HUES48 (cell line): ENCODE results near the gene AMBN.

ENCODE experiments used
- H3K27ac ChIP-seq: one replicate; pipeline ENCODE4 v1.7.0; 2013; ENCODE audit warnings: low read depth, low read length, inconsistent platforms
- H3K27me3 ChIP-seq: 2 replicates; pipeline ENCODE4 v1.6.1; 2013; ENCODE audit warnings: mild to moderate bottlenecking, low read length; ENCODE audit not compliant: control insufficient read depth, insufficient read depth
- H3K36me3 ChIP-seq: 2 replicates; pipeline ENCODE4 v1.6.1; 2013; ENCODE audit warnings: low read length; ENCODE audit not compliant: control insufficient read depth, insufficient read depth
- H3K4me1 ChIP-seq: 2 replicates; pipeline ENCODE4 v1.6.1; 2013; ENCODE audit warnings: mild to moderate bottlenecking, low read length; ENCODE audit not compliant: control insufficient read depth, insufficient read depth
- H3K4me3 ChIP-seq: 2 replicates; pipeline ENCODE4 v1.5.1; 2013; ENCODE audit warnings: mild to moderate bottlenecking, low read depth, low read length
- H3K9ac ChIP-seq: 2 replicates; pipeline ENCODE4 v1.6.1; 2013; ENCODE audit warnings: mild to moderate bottlenecking, low read depth, low read length, moderate library complexity
- H3K9me3 ChIP-seq: 2 replicates; pipeline ENCODE4 v1.6.1; 2013; ENCODE audit warnings: low read length; ENCODE audit not compliant: control insufficient read depth, insufficient read depth

AMBN gene, protein sequence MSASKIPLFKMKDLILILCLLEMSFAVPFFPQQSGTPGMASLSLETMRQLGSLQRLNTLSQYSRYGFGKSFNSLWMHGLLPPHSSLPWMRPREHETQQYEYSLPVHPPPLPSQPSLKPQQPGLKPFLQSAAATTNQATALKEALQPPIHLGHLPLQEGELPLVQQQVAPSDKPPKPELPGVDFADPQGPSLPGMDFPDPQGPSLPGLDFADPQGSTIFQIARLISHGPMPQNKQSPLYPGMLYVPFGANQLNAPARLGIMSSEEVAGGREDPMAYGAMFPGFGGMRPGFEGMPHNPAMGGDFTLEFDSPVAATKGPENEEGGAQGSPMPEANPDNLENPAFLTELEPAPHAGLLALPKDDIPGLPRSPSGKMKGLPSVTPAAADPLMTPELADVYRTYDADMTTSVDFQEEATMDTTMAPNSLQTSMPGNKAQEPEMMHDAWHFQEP

GRCh38 chr4:70591955-70592582 is at the start of gene AMBN:
TSS of gene AMBN (plus strand) at chr4:70592256. CDS start at chr4:70592359, 103 bp downstream.
- Histone ChIP-seq H3K36me3 (no peaks in the 10 kb centered on the region), H3K27ac (no peak within 1 kb of the TSS), H3K4me1 (no peaks in the 10 kb centered on the region), H3K4me3 (no peak within 1 kb of the TSS), H3K9ac (no peak within 1 kb of the TSS), H3K9me3 (no peaks in the 10 kb centered on the region), H3K27me3 (no peaks in the 10 kb centered on the region)

DNA sequence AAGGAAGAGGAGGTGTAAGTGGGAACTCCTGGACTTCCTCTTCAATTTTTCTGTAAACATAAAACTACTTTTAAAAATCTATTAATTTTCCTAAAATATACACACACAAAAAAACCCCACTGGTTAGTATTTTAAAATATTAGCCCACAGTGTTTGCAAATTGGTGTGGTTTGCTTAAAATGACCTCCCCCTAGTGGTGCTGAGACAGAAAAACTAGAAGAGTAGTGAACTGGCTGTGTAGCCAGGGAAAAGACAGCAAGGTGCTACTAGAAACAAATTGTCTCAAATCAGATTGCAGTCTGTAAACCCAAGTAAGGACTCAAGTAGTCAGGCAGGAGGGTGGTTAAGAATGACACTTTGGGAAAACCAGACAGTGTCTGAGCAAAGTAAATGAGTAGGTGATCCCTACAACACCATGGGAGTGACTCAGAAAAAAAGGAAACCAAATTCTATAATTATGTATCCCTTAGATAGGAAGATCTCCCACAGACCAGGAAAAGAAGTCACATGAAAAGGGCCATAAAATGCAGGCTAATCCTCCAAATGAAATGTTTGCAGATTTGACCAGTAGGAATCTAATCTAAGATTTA is 47.7 kb upstream of the AMBN start:
- no peak overlapping the region for H3K4me3 ChIP-seq
- no peaks in the 10 kb centered on the region for H3K9me3 ChIP-seq
- no peak overlapping the region for H3K27ac ChIP-seq
- no peaks in the 10 kb centered on the region for H3K36me3 ChIP-seq
- H3K4me1 ChIP-seq, result no peaks in the 10 kb centered on the region
- no peaks in the 10 kb centered on the region for H3K27me3 ChIP-seq
- no peak overlapping the region for H3K9ac ChIP-seq

DNA sequence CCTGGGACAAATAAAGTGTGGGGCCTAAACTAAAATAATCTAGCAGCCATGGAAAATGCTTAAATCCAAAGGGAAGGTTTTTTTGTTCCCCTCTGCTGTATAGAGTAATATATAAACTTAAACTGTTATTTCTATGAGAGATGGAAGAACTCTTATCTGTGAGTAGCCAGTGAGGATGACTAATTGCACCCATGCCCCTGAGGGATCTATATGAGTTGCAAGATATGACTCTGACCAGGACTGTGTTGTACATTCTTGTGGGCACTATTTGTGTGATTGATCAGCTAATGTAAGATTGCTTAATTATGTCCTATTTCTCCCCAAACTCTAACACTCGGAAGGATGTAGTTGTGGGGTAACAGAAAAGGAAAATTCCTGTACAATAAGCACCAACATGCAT is 35.2 kb upstream of the AMBN start:
- no peaks in the 10 kb centered on the region for H3K36me3 ChIP-seq

DNA sequence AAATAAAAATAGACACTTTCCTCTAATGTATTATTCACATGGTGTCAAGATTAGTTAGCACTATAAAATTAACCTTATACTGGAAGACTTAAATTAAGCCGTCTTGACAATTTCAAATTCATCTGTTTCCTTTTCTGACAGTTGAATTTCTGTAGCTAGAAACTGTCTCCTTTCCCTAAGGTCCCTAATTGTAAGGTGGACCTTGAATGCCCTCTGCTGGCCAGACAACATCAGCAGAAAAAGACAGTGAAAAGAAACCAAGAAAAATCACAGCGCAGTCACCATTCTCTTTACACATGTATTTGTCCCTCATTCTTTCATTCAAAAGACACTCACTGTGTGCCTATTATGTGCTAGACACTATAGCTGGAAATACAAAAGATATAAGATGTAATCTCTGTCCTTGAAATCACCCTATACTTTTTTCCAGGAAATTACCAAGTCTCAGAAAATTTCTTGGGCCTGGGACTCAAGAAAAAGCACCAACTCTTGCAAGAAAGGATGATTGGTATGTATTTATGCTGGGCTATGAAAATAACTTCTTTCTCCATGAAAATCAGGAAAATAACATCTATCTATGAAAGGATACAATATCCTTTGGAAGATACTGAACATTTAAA is 32.7 kb upstream of the AMBN start:
- Histone ChIP-seq H3K4me3 (no peak overlapping the region), H3K9me3 (no peaks in the 10 kb centered on the region), H3K27me3 (no peaks in the 10 kb centered on the region), H3K36me3 (no peaks in the 10 kb centered on the region), H3K9ac (no peak overlapping the region), H3K27ac (no peak overlapping the region), H3K4me1 (peaks cover 3% of the 10 kb centered on the region; the same call in 1 of the 2 replicates)

More for the DNA sequence above, 35.2 kb upstream of the AMBN start:
- Histone ChIP-seq H3K9me3 (no peaks in the 10 kb centered on the region), H3K4me3 (no peak overlapping the region), H3K27ac (no peak overlapping the region), H3K27me3 (no peaks in the 10 kb centered on the region), H3K9ac (no peak overlapping the region), H3K4me1 (no peaks in the 10 kb centered on the region)

GRCh38 chr4:70559924-70560323 is 32.1 kb upstream of the AMBN start:
- no peak overlapping the region for H3K9ac ChIP-seq
- no peaks in the 10 kb centered on the region for H3K27me3 ChIP-seq
- H3K9me3 ChIP-seq, result no peaks in the 10 kb centered on the region
- no peak overlapping the region for H3K4me3 ChIP-seq
- H3K27ac ChIP-seq, result no peak overlapping the region
- H3K36me3 ChIP-seq, result no peaks in the 10 kb centered on the region
- peaks cover 3% of the 10 kb centered on the region; the same call in 1 of the 2 replicates for H3K4me1 ChIP-seq

DNA sequence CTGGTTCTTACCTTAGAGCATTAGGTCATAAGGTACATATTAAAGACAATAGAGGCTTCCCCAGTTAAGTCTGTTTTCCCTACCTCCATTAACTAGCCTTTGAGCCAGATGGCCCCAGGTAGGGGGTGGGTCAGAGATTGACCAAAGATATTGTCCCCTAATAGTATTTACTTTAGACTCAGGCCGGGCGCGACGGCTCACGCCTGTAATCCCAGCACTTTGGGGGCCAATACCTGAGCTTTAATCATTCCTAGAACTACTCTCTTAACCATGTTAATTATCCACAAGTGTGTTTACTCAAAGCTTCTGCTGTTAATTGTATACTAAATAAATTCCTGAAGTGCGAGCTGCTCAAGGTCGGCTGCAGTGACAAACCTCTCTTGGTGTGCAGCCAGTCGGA is 28.0 kb upstream of the AMBN start:
- no peaks in the 10 kb centered on the region for H3K36me3 ChIP-seq

GRCh38 chr4:70570796-70571195 is 21.3 kb upstream of the AMBN start:
- Histone ChIP-seq H3K36me3 (no peaks in the 10 kb centered on the region), H3K4me1 (no peaks in the 10 kb centered on the region), H3K9ac (no peak overlapping the region), H3K9me3 (no peaks in the 10 kb centered on the region), H3K4me3 (no peak overlapping the region), H3K27ac (no peak overlapping the region), H3K27me3 (no peaks in the 10 kb centered on the region)

More for the DNA sequence above, 28.0 kb upstream of the AMBN start:
- Histone ChIP-seq H3K9me3 (no peaks in the 10 kb centered on the region), H3K27ac (no peak overlapping the region), H3K4me3 (no peak overlapping the region), H3K4me1 (peaks cover 3% of the 10 kb centered on the region; the same call in 1 of the 2 replicates), H3K9ac (no peak overlapping the region), H3K27me3 (no peaks in the 10 kb centered on the region)

- no peaks in the 10 kb centered on the region for H3K27me3 ChIP-seq
- H3K4me1 ChIP-seq, result no peaks in the 10 kb centered on the region
- no peak overlapping the region for H3K9ac ChIP-seq
- H3K27ac ChIP-seq, result no peak overlapping the region
- no peaks in the 10 kb centered on the region for H3K9me3 ChIP-seq
- no peaks in the 10 kb centered on the region for H3K36me3 ChIP-seq
- no peak overlapping the region for H3K4me3 ChIP-seq
These were observed 20.3 kb upstream of the AMBN start for GRCh38 chr4:70571772-70572171.

- H3K4me3 ChIP-seq, result no peak overlapping the region
- H3K36me3 ChIP-seq, result no peaks in the 10 kb centered on the region
- no peaks in the 10 kb centered on the region for H3K9me3 ChIP-seq
These were observed 16.1 kb upstream of the AMBN start for GRCh38 chr4:70575964-70576363.

GRCh38 chr4:70577220-70577927 is 14.7 kb upstream of the AMBN start:
- no peak overlapping the region for H3K4me3 ChIP-seq
- H3K4me1 ChIP-seq, result no peaks in the 10 kb centered on the region
- H3K27ac ChIP-seq, result no peak overlapping the region
- H3K27me3 ChIP-seq, result no peaks in the 10 kb centered on the region
- no peaks in the 10 kb centered on the region for H3K9me3 ChIP-seq
- H3K9ac ChIP-seq, result no peak overlapping the region
- no peaks in the 10 kb centered on the region for H3K36me3 ChIP-seq

More at GRCh38 chr4:70575964-70576363, 16.1 kb upstream of the AMBN start:
- H3K4me1 ChIP-seq, result no peaks in the 10 kb centered on the region
- no peak overlapping the region for H3K9ac ChIP-seq
- no peaks in the 10 kb centered on the region for H3K27me3 ChIP-seq
- no peak overlapping the region for H3K27ac ChIP-seq
